ENCODE results near the gene FBXW10B.
"Not testable (repeated sequence)": the region's sequence is repeated elsewhere in the genome, so short reads cannot be mapped to it uniquely, and the experiment has no call there.

DNA sequence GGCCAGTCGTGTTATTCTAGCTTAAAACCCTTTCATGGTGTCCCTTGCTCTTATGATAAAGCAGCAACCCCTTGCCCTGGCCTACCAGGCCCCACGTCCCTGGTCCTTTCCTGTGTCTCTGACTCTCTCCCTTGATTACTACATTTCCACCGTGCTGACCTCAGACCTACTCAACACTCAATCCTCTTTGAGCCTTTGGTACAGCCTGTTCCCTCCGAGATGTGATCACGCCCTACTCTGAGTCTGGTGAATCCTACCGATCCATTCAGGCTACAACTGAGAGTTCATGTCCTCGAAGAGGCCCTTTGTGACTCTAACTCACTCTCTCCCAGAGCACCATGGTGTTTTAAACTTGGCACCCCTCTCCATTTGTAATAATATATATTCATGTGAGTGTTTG is 10.5 kb upstream of the FBXW10B start:
- TF ChIP-seq, protein P1, sequence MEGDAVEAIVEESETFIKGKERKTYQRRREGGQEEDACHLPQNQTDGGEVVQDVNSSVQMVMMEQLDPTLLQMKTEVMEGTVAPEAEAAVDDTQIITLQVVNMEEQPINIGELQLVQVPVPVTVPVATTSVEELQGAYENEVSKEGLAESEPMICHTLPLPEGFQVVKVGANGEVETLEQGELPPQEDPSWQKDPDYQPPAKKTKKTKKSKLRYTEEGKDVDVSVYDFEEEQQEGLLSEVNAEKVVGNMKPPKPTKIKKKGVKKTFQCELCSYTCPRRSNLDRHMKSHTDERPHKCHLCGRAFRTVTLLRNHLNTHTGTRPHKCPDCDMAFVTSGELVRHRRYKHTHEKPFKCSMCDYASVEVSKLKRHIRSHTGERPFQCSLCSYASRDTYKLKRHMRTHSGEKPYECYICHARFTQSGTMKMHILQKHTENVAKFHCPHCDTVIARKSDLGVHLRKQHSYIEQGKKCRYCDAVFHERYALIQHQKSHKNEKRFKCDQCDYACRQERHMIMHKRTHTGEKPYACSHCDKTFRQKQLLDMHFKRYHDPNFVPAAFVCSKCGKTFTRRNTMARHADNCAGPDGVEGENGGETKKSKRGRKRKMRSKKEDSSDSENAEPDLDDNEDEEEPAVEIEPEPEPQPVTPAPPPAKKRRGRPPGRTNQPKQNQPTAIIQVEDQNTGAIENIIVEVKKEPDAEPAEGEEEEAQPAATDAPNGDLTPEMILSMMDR (IDR thresholded peaks at IDR 0.05), result not testable (repeated sequence)
- not testable (repeated sequence) for TF ChIP-seq EP300 (IDR thresholded peaks at IDR 0.05)
